T-cell (primary cell): ENCODE results near the gene TRIM73. TPM values are rescaled to one million over a fixed set of nuclear protein-coding genes. Genes with fewer than 3 reads are reported as not detected.
"Not testable (repeated sequence)": the region's sequence is repeated elsewhere in the genome, so short reads cannot be mapped to it uniquely, and the experiment has no call there.

Experiments used
- ATAC-seq, 4 experiments: fragments of 200-7000 bp in 3 of 4; fragments of 150-1000 bp in 1 of 4; cut with Tn5 transposase; replicated peaks in 1 of 4; 1 replicate in 3 of 4; 2 replicates in 1 of 4; pipeline ENCODE4 v1.10.0; 2021; ENCODE audit warnings: moderate library complexity in 3 of 4, mild to moderate bottlenecking in 2 of 4, moderate number of reproducible peaks in 1 of 4
- CTCF ChIA-PET, 2 donors: fragments of 300-600 bp; sonication (Branson Sonifier 250); formaldehyde crosslinking; loops; one replicate each; lab custom pipeline; 2022; ENCODE audit warnings: antibody characterized with exemption in 2 of 2; lab: Charles Lee
- POLR2A ChIA-PET, 2 donors: fragments of 300-600 bp; sonication (Branson Sonifier 250); formaldehyde crosslinking; loops; one replicate each; lab custom pipeline; 2022; ENCODE audit warnings: antibody characterized with exemption in 2 of 2; lab: Charles Lee
- DNase-seq, 35 experiments: peaks; one replicate each; pipeline versions ENCODE4 v3.0.0 to v3.0.0-alpha.2; 2013 to 2023
- H3K27ac ChIP-seq: one replicate; pipeline ENCODE4 v1.5.1; 2013; ENCODE audit warnings: low read length
- H3K27me3 ChIP-seq, 2 experiments: replicated peaks in 1 of 2; 1 replicate in 1 of 2; 2 replicates in 1 of 2; pipeline versions ENCODE4 v1.6.1 to v1.7.0; 2013; ENCODE audit warnings: low read length in 1 of 2, mixed read lengths in 1 of 2; ENCODE audit not compliant: control insufficient read depth in 2 of 2, insufficient read depth in 2 of 2; ENCODE audit errors: extremely low read depth in 1 of 2
- H3K36me3 ChIP-seq, 2 donors: 1 replicate in 1 of 2; 2 replicates in 1 of 2; pipeline versions ENCODE4 v1.6.1 to v1.7.0; 2013; ENCODE audit warnings: low read length in 1 of 2; ENCODE audit not compliant: control insufficient read depth in 2 of 2, insufficient read depth in 1 of 2; ENCODE audit errors: extremely low read depth in 1 of 2
- H3K4me1 ChIP-seq, 2 experiments: 1 replicate in 1 of 2; 2 replicates in 1 of 2; pipeline versions ENCODE4 v1.6.1 to v1.7.0; 2013; ENCODE audit warnings: low read length in 2 of 2, mixed read lengths in 1 of 2; ENCODE audit not compliant: insufficient read depth in 2 of 2, control insufficient read depth in 1 of 2; ENCODE audit errors: extremely low read depth in 1 of 2
- H3K4me3 ChIP-seq, 2 donors: 1 replicate in 1 of 2; 2 replicates in 1 of 2; pipeline versions ENCODE4 v1.5.1 to v1.7.0; 2013; ENCODE audit warnings: mild to moderate bottlenecking in 2 of 2, low read length in 1 of 2, moderate library complexity in 1 of 2; ENCODE audit not compliant: control insufficient read depth in 1 of 2; ENCODE audit errors: extremely low read depth in 1 of 2
- H3K9me3 ChIP-seq: 2 replicates; pipeline ENCODE4 v1.7.0; 2013
- H3K27ac Mint-ChIP-seq, 2 donors: one replicate each; pipeline ENCODE4 v1.8.0; 2020 to 2021; ENCODE audit warnings: mild to moderate bottlenecking in 2 of 2, mixed read lengths in 2 of 2
- H3K27me3 Mint-ChIP-seq, 2 donors: one replicate each; pipeline ENCODE4 v1.8.0; 2021 to 2022; ENCODE audit warnings: mixed read lengths in 2 of 2
- H3K36me3 Mint-ChIP-seq: one replicate; pipeline ENCODE4 v1.8.0; 2021; ENCODE audit warnings: mixed read lengths
- H3K4me1 Mint-ChIP-seq, 3 donors: one replicate each; pipeline ENCODE4 v1.8.0; 2020 to 2022; ENCODE audit warnings: mixed read lengths in 3 of 3, mild to moderate bottlenecking in 1 of 3
- H3K4me3 Mint-ChIP-seq, 3 donors: one replicate each; pipeline ENCODE4 v1.8.0; 2020 to 2022; ENCODE audit warnings: mild to moderate bottlenecking in 3 of 3, mixed read lengths in 3 of 3, moderate library complexity in 3 of 3
- H3K9me3 Mint-ChIP-seq, 3 donors: one replicate each; pipeline ENCODE4 v1.8.0; 2020 to 2022; ENCODE audit warnings: mixed read lengths in 3 of 3
- whole genome bisulfite sequencing: methylation state at CpG from one replicate; pipeline ENCODE4 v1.1.5; 2013; ENCODE audit warnings: missing lambda C conversion rate; ENCODE audit not compliant: insufficient coverage; 5-methylcytosine and 5-hydroxymethylcytosine counted together
- total RNA-seq, 35 experiments: library from RNA in 6 of 35; stranded (reverse) in 6 of 35; fragments of 120-200 nt in 1 of 35; gene quantifications; one replicate each; pipeline versions ENCODE4 v1.2.1 to v1.2.4 and lab custom pipeline; 2013 to 2026

TRIM73 gene
- total RNA-seq, 5 donors from 2014 or later (not counting 1 experiment from before 2014, with no cell fraction given), result 20.7 to 45.0 (median 30.1) TPM

GRCh38 chr7:75403455-75404443, 8.3 kb downstream of the TRIM73 start:
- H3K9me3 ChIP-seq, DNase-seq, H3K4me1 ChIP-seq, POLR2A ChIA-PET, H3K4me3 ChIP-seq, H3K36me3 ChIP-seq, CTCF ChIA-PET, H3K4me3 Mint-ChIP-seq, H3K9me3 Mint-ChIP-seq, H3K27ac ChIP-seq, H3K27me3 ChIP-seq, H3K27ac Mint-ChIP-seq, H3K27me3 Mint-ChIP-seq, ATAC-seq, H3K36me3 Mint-ChIP-seq, H3K4me1 Mint-ChIP-seq: not testable (repeated sequence)
- WGBS, result no CpG with 5 or more reads among the region's 28 CpGs

DNA sequence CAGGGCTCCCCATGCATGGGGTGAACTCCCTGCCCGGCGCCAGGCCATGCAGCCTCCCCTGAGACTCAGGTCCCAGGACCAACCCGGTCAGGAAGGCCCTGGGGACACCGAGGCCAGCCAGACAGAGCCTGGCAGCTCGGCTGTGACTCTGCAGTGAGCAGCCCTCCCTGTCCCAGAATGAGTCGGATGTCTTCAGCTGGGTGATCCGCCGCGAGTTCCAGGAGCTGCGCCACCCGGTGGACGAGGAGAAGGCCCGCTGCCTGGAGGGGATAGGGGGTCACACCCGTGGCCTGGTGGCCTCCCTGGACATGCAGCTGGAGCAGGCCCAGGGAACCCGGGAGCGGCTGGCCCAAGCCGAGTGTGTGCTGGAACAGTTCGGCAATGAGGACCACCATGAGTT, 9.2 kb downstream of the TRIM73 start:
- H3K27me3 Mint-ChIP-seq, H3K9me3 ChIP-seq, H3K36me3 Mint-ChIP-seq, H3K4me1 ChIP-seq, ATAC-seq, DNase-seq, H3K4me1 Mint-ChIP-seq, H3K36me3 ChIP-seq, H3K4me3 ChIP-seq, H3K27ac Mint-ChIP-seq, POLR2A ChIA-PET, H3K27ac ChIP-seq, CTCF ChIA-PET, H3K9me3 Mint-ChIP-seq, H3K4me3 Mint-ChIP-seq, H3K27me3 ChIP-seq: not testable (repeated sequence)
- WGBS, result no CpG with 5 or more reads among the region's 18 CpGs

DNA sequence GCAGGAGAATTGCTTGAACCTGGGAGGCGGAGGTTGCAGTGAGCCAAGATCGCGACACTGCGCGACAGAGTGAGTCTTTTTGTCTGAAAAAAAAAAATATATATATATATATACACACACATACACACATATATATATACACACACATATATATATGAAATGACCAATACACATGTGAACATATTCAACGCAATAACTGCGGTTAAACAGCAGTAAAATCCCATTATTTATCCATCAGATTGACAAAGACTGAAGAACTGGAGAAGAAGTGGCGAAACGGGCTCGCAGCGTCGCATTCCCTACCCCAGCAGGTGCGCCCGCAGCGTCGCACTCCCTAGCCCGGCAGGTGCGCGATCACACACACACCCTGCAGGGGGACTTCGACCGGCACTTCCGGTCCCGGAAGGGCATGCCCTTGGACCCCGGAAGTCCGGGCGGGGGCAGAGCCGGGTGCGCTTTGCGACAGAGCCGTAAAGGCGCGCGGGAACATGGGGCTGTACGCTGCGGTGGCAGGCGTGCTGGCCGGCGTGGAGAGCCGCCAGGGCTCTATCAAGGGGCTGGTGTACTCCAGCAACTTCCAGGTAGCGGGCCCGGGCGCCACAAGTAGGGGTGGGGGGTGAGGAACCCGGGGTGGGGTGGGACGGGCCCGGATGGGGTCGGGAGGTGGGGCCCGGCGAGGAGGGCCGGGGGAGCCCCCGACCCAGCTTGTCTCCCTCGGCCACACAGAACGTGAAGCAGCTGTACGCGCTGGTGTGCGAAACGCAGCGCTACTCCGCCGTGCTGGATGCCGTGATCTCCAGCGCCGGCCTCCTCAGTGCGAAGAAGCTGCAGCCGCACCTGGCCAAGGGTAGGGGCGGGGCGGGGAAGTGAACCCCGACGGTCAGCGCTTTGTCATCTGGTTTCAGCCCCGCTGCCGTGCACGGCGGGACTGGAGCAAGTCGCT, 14.7 kb downstream of the TRIM73 start:
- ATAC-seq, result peak; percentile 91 to 97 (median 94)
- H3K9me3 Mint-ChIP-seq, DNase-seq, CTCF ChIA-PET, H3K36me3 ChIP-seq, H3K36me3 Mint-ChIP-seq, H3K9me3 ChIP-seq, H3K27ac ChIP-seq, H3K4me3 ChIP-seq, H3K4me1 Mint-ChIP-seq, H3K4me1 ChIP-seq, H3K27me3 Mint-ChIP-seq, H3K27me3 ChIP-seq, POLR2A ChIA-PET: not testable (repeated sequence)
- Mint-ChIP-seq H3K4me3 (peak overlapping the region; percentile 56 to 71 (median 62)), H3K27ac (peak overlapping the region in 1 of 2 donors; percentile 72)
- no CpG with 5 or more reads among the region's 74 CpGs for WGBS

GRCh38 chr7:75410823-75411173, 15.4 kb downstream of the TRIM73 start:
- WGBS, result no CpG with 5 or more reads among the region's 13 CpGs
- H3K4me3 ChIP-seq, H3K27ac Mint-ChIP-seq, H3K4me3 Mint-ChIP-seq, DNase-seq, H3K27me3 ChIP-seq, POLR2A ChIA-PET, H3K4me1 ChIP-seq, H3K36me3 Mint-ChIP-seq, H3K4me1 Mint-ChIP-seq, H3K9me3 Mint-ChIP-seq, H3K9me3 ChIP-seq, H3K27me3 Mint-ChIP-seq, H3K27ac ChIP-seq, CTCF ChIA-PET, H3K36me3 ChIP-seq: not testable (repeated sequence)
- peak in 3 of 4 experiments; percentile 5 to 28 (median 25) for ATAC-seq

- H3K27ac ChIP-seq, H3K4me1 Mint-ChIP-seq, H3K27me3 ChIP-seq, CTCF ChIA-PET, ATAC-seq, POLR2A ChIA-PET, H3K27me3 Mint-ChIP-seq, H3K4me1 ChIP-seq, H3K4me3 ChIP-seq, H3K9me3 Mint-ChIP-seq, H3K27ac Mint-ChIP-seq, H3K36me3 Mint-ChIP-seq, H3K36me3 ChIP-seq, H3K9me3 ChIP-seq, H3K4me3 Mint-ChIP-seq, DNase-seq: not testable (repeated sequence)
- WGBS, result no CpG with 5 or more reads among the region's 6 CpGs
Measured at GRCh38 chr7:75414204-75414603, 18.8 kb downstream of the TRIM73 start.

DNA sequence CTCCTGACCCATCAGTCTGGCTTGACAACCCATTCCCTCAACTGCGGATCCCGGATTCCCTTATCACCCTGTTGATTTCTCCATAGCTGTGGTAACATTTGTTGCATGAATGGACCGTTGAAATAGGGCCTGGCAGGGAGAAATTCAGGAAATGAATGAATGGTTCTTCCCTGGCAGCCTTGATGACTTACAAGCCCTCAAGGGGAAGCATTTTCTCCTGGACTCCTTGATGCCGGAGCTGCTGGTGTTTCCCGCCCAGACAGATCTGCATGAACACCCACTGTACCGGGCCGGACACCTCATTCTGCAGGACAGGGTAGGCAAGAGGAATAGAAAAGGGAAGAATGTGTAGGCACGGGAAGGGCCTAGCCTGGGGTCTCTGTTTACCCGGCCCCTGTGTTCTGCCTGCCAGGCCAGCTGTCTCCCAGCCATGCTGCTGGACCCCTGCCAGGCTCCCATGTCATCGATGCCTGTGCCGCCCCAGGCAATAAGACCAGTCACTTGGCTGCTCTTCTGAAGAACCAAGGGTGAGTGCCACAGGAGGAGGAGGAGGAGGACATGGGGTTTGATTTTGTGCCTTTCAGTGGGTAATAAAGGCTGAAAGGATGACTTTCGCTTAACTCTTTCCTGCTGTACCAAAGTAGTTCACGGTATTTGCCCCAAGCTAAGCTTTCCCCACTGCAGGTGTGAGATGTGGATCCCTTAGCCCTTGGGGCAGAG, 19.4 kb downstream of the TRIM73 start:
- POLR2A ChIA-PET, H3K4me3 ChIP-seq, H3K4me3 Mint-ChIP-seq, H3K36me3 ChIP-seq, H3K36me3 Mint-ChIP-seq, H3K9me3 ChIP-seq, H3K4me1 Mint-ChIP-seq, H3K27ac Mint-ChIP-seq, H3K9me3 Mint-ChIP-seq, ATAC-seq, H3K27me3 Mint-ChIP-seq, DNase-seq, H3K27ac ChIP-seq, CTCF ChIA-PET, H3K4me1 ChIP-seq, H3K27me3 ChIP-seq: not testable (repeated sequence)
- WGBS, result 84% methylated on average over 3 of the region's 13 CpGs
